CD4-positive, alpha-beta T cell treated with Interleukin-1 beta for 1 hour (primary cell): ENCODE results near the gene CD22.
"Not testable (repeated sequence)": the region's sequence is repeated elsewhere in the genome, so short reads cannot be mapped to it uniquely, and the experiment has no call there.

Experiments used
- DNase-seq, 2 donors: peaks; one replicate each; pipeline ENCODE4 v3.0.0-alpha.2; 2020 to 2022

Gene CD22

GRCh38 chr19:35362261-35363000 is 33.4 kb downstream of the CD22 start:
- no peak for DNase-seq

- DNase-seq = no peak
These were observed 34.1 kb downstream of the CD22 start for GRCh38 chr19:35363001-35363590.

DNA sequence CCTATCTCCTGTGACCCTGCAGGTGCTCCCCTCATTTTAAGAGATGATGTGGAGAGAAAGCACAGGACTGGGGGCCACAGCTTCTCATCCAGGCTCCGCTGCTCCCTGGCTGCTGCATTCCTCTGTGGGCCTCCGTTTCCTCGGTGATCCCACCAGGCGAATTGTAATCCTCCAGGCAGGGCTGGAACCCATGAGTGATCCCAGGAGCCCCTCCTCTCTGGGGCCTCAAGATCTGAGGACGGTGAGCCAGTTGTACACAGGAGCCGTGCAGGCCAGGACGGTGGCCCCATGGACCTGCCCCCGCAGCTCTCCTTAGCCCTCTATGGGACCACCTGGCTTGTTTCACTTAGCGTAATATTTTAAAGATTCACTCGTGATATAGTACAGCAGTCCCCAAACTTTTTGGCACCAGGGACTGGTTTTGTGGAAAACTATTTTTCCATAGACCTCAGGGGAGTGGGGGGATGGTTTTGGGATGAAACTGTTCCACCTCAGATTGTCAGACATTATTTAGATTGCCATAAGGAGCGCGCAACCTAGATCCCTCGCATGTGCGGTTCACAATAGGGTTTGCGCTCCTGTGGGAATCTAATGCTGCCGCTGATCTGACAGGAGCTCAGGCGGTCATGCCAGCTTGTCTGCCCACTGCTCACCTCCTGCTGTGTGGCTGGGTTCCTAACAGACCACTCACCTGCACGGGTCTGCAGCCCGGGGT is 34.9 kb downstream of the CD22 start:
- DNase-seq = no peak

DNA sequence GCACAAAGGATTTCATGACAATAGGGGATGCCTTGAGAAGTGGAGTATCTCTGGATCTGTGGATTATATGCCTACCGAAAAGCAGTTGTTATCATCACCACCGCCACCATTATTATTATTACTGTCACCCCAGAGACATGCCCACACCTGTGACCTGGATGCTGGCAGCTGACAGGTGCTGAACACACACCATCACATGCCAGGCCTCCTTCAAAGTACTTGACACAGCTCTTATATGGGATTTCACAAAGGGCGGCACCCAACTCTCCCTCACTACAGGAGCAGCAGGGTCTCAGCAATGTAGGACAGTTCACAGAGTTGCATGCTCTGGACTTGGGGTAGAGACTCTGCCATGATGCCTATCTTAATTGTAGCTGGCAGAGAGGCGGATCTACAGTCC is 36.3 kb downstream of the CD22 start:
- DNase-seq = no peak

- no peak for DNase-seq
These were observed 39.4 kb downstream of the CD22 start for GRCh38 chr19:35368378-35368777.

DNA sequence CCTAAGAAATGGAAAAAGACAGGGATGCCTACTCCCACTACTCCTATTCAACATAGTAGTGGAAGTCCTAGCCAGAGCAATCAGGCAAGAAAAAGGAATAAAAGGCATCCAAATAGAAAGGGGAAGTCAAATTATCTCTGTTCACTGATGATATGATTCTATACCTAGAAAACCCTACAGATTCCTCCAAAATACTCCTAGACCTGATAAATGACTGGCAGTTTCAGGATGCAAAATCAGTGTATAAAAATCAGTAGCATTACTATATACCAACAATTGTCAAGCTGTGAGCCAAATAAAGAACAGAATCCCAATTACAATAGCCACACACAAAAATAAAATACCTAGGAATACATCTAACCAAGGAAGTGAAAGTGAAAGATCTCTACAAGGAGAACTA is 40.5 kb downstream of the CD22 start:
- DNase-seq = no peak

DNA sequence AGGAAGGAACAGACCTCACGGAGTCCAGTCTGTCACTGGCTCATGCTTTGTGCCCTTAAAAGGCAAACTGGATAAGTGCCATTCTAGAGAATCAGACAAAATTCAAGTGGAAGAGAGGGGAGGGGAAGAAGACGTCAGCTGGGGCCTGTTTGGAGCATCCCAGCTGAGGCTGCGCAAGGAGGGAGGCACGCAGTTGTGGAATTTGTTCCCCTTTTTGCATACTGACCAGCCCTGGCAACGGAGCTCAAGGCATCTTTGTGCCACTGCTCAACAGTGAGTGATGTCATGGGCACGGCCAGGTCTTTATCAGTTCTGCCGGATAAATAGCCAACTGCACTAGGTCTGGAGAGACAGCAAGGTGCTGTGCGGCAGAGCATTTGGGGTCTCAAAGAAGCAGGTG is 41.7 kb downstream of the CD22 start, which contains the start of gene GPR42:
GPR42 (plus strand) TSS at position 347 of the 400 bp plus-strand sequence. CDS start 292 bp downstream, outside the sequence.
- no peak for DNase-seq

DNA sequence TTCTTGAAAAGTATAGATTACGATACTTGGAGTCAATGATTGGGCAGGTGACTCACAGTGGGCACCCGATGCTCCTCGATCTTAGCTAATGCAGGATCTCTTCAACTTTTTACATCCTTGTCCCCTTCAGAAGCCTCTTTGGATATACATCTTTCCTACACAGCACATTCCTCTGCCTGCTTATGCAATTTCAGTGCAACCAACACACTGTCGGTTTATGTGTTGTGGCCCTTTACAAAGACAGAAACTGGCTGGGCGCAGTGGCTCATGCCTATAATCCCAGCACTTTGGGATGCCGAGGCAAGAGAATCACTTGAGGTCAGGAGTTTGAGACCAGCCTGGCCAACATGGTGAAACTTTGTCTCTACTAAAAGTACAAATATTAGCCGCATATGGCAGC is 44.5 kb downstream of the CD22 start:
- DNase-seq = no peak

- DNase-seq = not testable (repeated sequence)
These were observed 45.0 kb downstream of the CD22 start for GRCh38 chr19:35374031-35374430.

DNA sequence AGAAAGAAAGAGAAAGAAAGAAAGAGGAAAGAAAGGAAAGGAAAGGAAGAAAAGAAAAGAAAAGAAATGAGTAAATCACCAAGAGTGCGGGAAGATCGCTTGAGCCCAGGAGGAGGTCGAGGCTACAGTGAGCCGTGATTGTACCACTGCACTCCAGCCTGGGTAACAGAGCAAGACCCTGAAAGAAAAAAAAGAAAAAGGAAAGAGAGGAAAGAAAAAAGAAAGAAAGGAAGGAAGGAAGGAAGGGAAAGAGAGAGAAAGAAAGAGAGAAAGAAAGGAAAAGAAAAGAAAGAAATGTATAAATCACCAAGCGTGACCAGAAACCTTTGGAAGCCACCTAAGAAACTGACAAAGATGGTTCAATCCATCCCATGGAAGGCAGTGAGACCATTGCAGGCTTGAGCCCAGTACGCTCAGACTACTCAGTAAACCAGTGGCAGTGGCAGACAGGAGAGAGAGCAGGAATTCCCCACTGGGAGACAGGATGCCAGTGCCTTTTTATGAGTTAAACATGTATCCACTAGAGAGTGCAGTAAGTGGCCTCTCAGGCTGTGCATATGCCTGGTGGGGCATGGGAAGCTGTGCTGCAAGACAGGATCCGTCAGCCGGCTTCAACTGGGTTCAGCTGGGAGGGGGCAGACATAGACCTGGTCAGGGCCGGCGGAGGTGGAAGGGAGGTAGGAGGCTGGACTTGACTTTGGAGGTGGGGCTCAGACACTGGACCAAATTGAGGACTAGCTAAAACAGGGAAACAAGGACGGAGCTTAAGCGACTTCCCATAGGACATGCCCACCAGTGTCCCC is 46.7 kb downstream of the CD22 start:
- no peak for DNase-seq

GRCh38 chr19:35377656-35378055 is 48.7 kb downstream of the CD22 start:
- DNase-seq = no peak

GRCh38 chr19:35378356-35378755 is 49.4 kb downstream of the CD22 start:
- DNase-seq = no peak

GRCh38 chr19:35379545-35379944 is 50.6 kb downstream of the CD22 start:
- not testable (repeated sequence) for DNase-seq

- no peak for DNase-seq
These were observed 51.0 kb downstream of the CD22 start for GRCh38 chr19:35379992-35380391.

DNA sequence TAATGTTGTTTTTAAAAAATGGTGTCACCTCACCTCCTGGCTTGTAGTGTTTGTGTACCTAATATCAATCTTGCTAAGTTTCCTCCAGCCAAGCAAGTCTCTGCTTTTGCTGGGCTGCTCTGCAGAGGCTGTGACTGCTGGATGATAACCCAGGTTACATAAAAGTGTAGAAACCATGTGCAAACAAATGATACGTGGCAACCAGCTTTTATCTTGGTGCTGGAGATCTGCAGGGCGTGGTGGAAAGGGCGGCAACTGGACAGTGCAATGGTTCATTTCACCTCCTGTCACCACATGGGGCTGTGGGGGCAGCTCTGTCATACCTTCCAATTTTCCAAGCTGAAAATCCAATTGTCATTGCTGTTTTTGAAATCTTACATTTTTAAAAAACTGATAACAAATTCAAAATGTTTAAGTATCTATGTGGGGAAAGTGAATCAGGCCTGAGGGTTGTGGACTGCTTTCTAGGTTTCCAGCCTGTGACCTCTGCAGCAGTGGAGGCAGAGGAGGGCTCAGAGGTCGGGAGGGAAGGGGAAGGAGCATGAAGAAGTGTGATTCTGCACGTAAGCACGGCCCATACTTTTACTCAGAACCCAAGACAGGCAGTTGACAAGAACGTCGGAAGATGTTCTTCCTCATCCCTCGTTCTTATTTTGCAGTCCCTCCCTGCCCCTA is 51.6 kb downstream of the CD22 start:
- DNase-seq = no peak

GRCh38 chr19:35381318-35381717 is 52.3 kb downstream of the CD22 start:
- no peak for DNase-seq

DNA sequence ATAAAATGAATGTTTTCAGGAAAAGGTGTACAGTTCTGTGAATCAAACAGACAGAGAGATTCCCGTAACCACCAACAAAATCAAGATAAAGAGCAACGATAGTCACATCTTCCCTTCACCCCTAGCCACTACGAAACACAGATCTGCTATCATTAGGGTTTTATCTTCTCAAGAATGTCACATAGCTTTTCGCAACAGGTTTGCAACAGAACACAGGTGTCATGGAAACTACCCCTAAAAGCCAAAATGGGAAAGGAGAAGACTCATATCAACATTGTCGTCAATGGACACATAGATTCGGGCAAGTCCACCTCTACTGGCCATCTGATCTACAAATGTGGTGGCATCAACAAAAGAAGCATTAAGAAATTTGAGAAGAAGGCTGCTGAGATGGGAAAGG is 52.9 kb downstream of the CD22 start:
- DNase-seq = no peak

- no peak for DNase-seq
These were observed 54.5 kb downstream of the CD22 start for GRCh38 chr19:35383536-35383935.

GRCh38 chr19:35388277-35389054 is 59.5 kb downstream of the CD22 start:
- no peak for DNase-seq

GRCh38 chr19:35389192-35389861 is 60.3 kb downstream of the CD22 start:
- DNase-seq = no peak
